HepG2 (cell line): ENCODE data around the gene NOS2. TPM values are rescaled to one million over a fixed set of nuclear protein-coding genes. Genes with fewer than 3 reads are reported as not detected.

Experiments
- ATAC-seq: fragments of 200-7000 bp; cut with Tn5 transposase; 3 replicates; pipeline ENCODE4 v1.9.1; 2020; ENCODE audit warnings: mild to moderate bottlenecking, moderate library complexity
- BruUV-seq: library from RNA; stranded (reverse); fragments of 400-500 nt; replicated peaks from 2 replicates; lab custom pipeline; 2021; lab: Mats Ljungman, UMichigan
- CTCF ChIA-PET: fragments of 300-600 bp; formaldehyde crosslinking; extraction: SDS; loops from one replicate; lab custom pipeline; 2021; ENCODE audit warnings: low total read pairs, inconsistent platforms, low intra/inter-chr PET ratio; lab: Yijun Ruan, JAX
- POLR2A ChIA-PET: fragments of 350-600 bp; sonication (Branson Sonifier 250); formaldehyde crosslinking; loops from one replicate; lab custom pipeline; 2020; ENCODE audit warnings: antibody characterized with exemption, inconsistent platforms; lab: Yijun Ruan, JAX
- DNase-seq: peaks from one replicate; pipeline ENCODE4 v3.0.0-alpha.2; 2015; ENCODE audit warnings: low spot score
- FAIRE-seq: peaks from 3 replicates; lab custom pipeline; 2011; peaks lifted over from hg19 to GRCh38; lab: Jason Lieb, UNC
- H2AFZ ChIP-seq: one replicate; pipeline ENCODE4 v1.6.1; 2011; ENCODE audit warnings: low read length, inconsistent platforms
- H3K27ac ChIP-seq: fragments of 300-600 bp; 3 replicates; pipeline ENCODE4 v1.8.0; 2011; ENCODE audit warnings: mixed run types, mild to moderate bottlenecking, mixed read lengths, low read length, inconsistent platforms; ENCODE audit not compliant: insufficient read depth; ENCODE audit errors: extremely low read length
- H3K27me3 ChIP-seq, 2 experiments: fragments of 200-600 bp in 1 of 2; 2 replicates in 1 of 2; 3 replicates in 1 of 2; pipeline versions ENCODE4 v1.6.0 to v1.8.0; 2011; ENCODE audit warnings: low read length in 2 of 2, mild to moderate bottlenecking in 2 of 2, moderate library complexity in 2 of 2, inconsistent platforms in 1 of 2; ENCODE audit not compliant: insufficient read depth in 2 of 2, control insufficient read depth in 1 of 2
- H3K36me3 ChIP-seq, 2 experiments: fragments of 200-600 bp in 1 of 2; replicated peaks in 1 of 2; 2 replicates in 1 of 2; 3 replicates in 1 of 2; pipeline versions ENCODE4 v1.5.1 to v1.8.0; 2011; ENCODE audit warnings: low read length in 2 of 2, inconsistent platforms in 1 of 2; ENCODE audit not compliant: insufficient read depth in 2 of 2, control insufficient read depth in 1 of 2
- H3K4me1 ChIP-seq: 2 replicates; pipeline ENCODE4 v1.5.1; 2012; ENCODE audit warnings: low read length, inconsistent platforms; ENCODE audit not compliant: insufficient read depth
- H3K4me2 ChIP-seq: 2 replicates; pipeline ENCODE4 v1.6.0; 2011; ENCODE audit warnings: low read depth, low read length, inconsistent platforms
- H3K4me3 ChIP-seq, 3 experiments: fragments of 200-600 bp in 1 of 3; sonication (generic), shearing (Covaris generic) in 1 of 3; replicated peaks in 1 of 3; 2 replicates each; pipeline ENCODE4 v1.5.1; 2011 to 2016; ENCODE audit warnings: low read length in 3 of 3, inconsistent platforms in 2 of 3, low read depth in 2 of 3, mild to moderate bottlenecking in 2 of 3, control low read depth in 1 of 3, mixed read lengths in 1 of 3; ENCODE audit not compliant: insufficient read depth in 1 of 3
- H3K79me2 ChIP-seq: one replicate; pipeline ENCODE4 v1.6.1; 2011; ENCODE audit warnings: low read length, inconsistent platforms; ENCODE audit not compliant: insufficient read depth
- H3K9ac ChIP-seq: 2 replicates; pipeline ENCODE4 v1.6.0; 2011; ENCODE audit warnings: mild to moderate bottlenecking, low read depth, low read length, inconsistent platforms; ENCODE audit not compliant: insufficient read depth
- H3K9me3 ChIP-seq: 2 replicates; pipeline ENCODE4 v1.5.1; 2012; ENCODE audit warnings: mild to moderate bottlenecking, low read length
- H4K20me1 ChIP-seq: 2 replicates; pipeline ENCODE4 v1.6.0; 2011; ENCODE audit warnings: inconsistent platforms, mild to moderate bottlenecking, low read length, moderate library complexity; ENCODE audit not compliant: insufficient read depth
- NCOA5 ChIP-seq: sonication (generic); formaldehyde crosslinking; IDR thresholded peaks from 2 replicates; pipeline ENCODE4 v1.4.0; 2020; ENCODE audit warnings: missing genetic modification reagents
- NFE2 ChIP-seq: sonication (generic); formaldehyde crosslinking; IDR thresholded peaks from 2 replicates; pipeline ENCODE4 v1.4.0; 2020; ENCODE audit warnings: missing genetic modification reagents
- NFE2L2 ChIP-seq: fragments of 150-350 bp; IDR thresholded peaks from 2 replicates; pipeline ENCODE4 v1.6.1; 2014; ENCODE audit warnings: low read length
- PCBP2 ChIP-seq: fragments of 200-400 bp; formaldehyde crosslinking; optimal IDR thresholded peaks from 2 replicates; pipeline ENCODE3; 2018; ENCODE audit warnings: low read length, low read depth; ENCODE audit not compliant: poor library complexity, severe bottlenecking
- PHF5A ChIP-seq: IDR thresholded peaks from one replicate; pipeline ENCODE4 v1.6.1; 2018; ENCODE audit warnings: low read depth, missing genetic modification reagents; ENCODE audit not compliant: unreplicated experiment
- POGZ ChIP-seq: sonication (generic); formaldehyde crosslinking; IDR thresholded peaks from 2 replicates; pipeline ENCODE4 v1.4.0; 2020; ENCODE audit warnings: mild to moderate bottlenecking, missing genetic modification reagents
- RBM22 ChIP-seq: fragments of 200-400 bp; formaldehyde crosslinking; optimal IDR thresholded peaks from 2 replicates; pipeline ENCODE3; 2017; ENCODE audit warnings: mild to moderate bottlenecking, low read length, moderate library complexity
- ZNF709 ChIP-seq: sonication (generic); formaldehyde crosslinking; IDR thresholded peaks from 2 replicates; pipeline ENCODE4 v1.5.0; 2020; ENCODE audit warnings: mild to moderate bottlenecking, missing genetic modification reagents
- WGBS: methylation state at CpG from one replicate; pipeline ENCODE4 v1.1.6; 2017; ENCODE audit warnings: low lambda C conversion rate; 5-methylcytosine and 5-hydroxymethylcytosine counted together
- in situ Hi-C: cut with HindIII; loops from 2 replicates; pipeline ENCODE4 v1.10.0; 2017; ENCODE audit warnings: low pct_unique_long_range_greater_than_20kb; ENCODE audit not compliant: extremely low pct_ligation_motif_present
- intact Hi-C: fragments of 100-400 bp; cut with micrococcal nuclease; formaldehyde crosslinking; loops from one replicate; pipeline ENCODE4 v1.10.0; 2022; ENCODE audit not compliant: unreplicated experiment
- polyA plus RNA-seq, 8 experiments: library from polyadenylated mRNA; depleted of rRNA in 3 of 8; stranded (reverse) in 7 of 8; unstranded in 1 of 8; fragments of >200 nt; fragmentation: Illumina TruSeq in 4 of 8; extraction: Trizol in 4 of 8; gene quantifications; 2 replicates each; pipeline versions ENCODE4 v1.2.1 to v1.2.3, GENCODE V29; 2011 to 2016; ENCODE audit warnings: low read depth in 4 of 8, missing spikeins in 1 of 8, mixed read lengths in 1 of 8; ENCODE audit not compliant: insufficient read depth in 1 of 8
- total RNA-seq, 5 experiments: library from RNA; depleted of rRNA; stranded (reverse); fragments of >200 nt; fragmentation: Illumina TruSeq; extraction: Trizol; gene quantifications; 2 replicates each; pipeline ENCODE4 v1.2.3, GENCODE V29; 2016; ENCODE audit warnings: low read depth in 1 of 5
- TF ChIP-seq, protein P1 (sequence below): sonication (generic); formaldehyde crosslinking; IDR thresholded peaks from 2 replicates; pipeline ENCODE4 v1.4.0; 2020; ENCODE audit warnings: mild to moderate bottlenecking, low read depth, missing genetic modification reagents
- TF ChIP-seq, protein P2 (sequence below): sonication (generic); formaldehyde crosslinking; conservative IDR thresholded peaks from 2 replicates; pipeline ENCODE4 v1.8.1; 2023; ENCODE audit warnings: missing genetic modification reagents

The NOS2 gene
- total and polyA plus RNA-seq, 2 of the 13 experiments (the other 11 are each of a cell fraction or from before 2014, with no cell fraction given): 0.02 TPM; not detected in 1

DNA sequence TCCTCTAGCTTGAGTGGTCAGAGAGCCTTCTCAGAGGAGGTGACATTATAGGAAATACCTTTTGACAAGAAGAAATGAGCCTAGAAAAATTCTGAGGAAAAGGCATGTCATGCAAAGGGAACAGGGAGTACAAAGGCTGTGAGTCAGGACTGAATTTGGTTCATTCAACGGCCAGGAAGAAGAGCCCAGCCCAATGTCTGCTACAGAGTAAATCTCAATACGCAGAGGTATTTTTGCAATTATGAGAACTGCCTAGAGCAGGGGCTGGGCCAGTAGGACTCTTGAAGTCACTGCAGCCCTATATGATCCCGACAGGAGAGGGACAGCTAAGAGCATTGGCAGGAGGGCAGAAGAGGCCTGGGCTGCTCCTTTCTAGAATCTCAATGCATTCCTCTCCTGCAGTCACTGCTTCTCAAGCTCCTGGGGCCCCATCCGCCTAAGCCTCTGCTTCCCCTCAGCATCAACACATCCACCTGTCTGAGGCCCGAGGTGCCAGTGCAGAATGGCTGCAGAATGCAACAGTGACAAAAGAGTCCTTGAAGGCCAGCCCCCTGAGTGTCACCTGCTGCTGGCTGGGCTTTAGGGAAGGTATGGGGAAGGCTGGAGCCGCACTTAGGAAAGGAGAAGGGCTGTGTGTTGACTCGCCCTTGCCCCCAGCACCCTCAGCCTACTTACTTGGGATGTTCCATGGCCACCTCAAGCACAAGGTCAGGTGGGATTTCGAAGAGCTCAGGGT is 20.1 kb downstream of the NOS2 start:
- ATAC-seq: no peak
- DNase-seq: no peak
- H2AFZ ChIP-seq: no peak overlapping the region
- H3K4me2 ChIP-seq: no peak overlapping the region
- BruUV-seq: no TSS peak
- WGBS: 33% methylated on average over 4 of the region's 8 CpGs
- peaks cover 11% of the 10 kb centered on the region; the same call in 1 of the 2 replicates for H3K4me1 ChIP-seq
- POLR2A ChIA-PET: no interaction called here
- H4K20me1 ChIP-seq: no peaks in the 10 kb centered on the region
- no peaks in the 10 kb centered on the region for H3K79me2 ChIP-seq
- in situ Hi-C loops (no loop called here), intact Hi-C loops (no loop called here)
- no peak overlapping the region for H3K27ac ChIP-seq
- CTCF ChIA-PET: no interaction called here
- H3K9ac ChIP-seq: no peak overlapping the region
- H3K9me3 ChIP-seq: no peaks in the 10 kb centered on the region
- no peak overlapping the region for H3K4me3 ChIP-seq
- no peaks in the 10 kb centered on the region; a peak in 2 of 5 replicates for H3K27me3 ChIP-seq
- no peak for TF ChIP-seq PCBP2
- TF ChIP-seq, protein P1, sequence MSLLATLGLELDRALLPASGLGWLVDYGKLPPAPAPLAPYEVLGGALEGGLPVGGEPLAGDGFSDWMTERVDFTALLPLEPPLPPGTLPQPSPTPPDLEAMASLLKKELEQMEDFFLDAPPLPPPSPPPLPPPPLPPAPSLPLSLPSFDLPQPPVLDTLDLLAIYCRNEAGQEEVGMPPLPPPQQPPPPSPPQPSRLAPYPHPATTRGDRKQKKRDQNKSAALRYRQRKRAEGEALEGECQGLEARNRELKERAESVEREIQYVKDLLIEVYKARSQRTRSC (CRISPR knock-in tag): no peak
- H3K36me3 ChIP-seq: no peaks in the 10 kb centered on the region
- FAIRE-seq: no peak

DNA sequence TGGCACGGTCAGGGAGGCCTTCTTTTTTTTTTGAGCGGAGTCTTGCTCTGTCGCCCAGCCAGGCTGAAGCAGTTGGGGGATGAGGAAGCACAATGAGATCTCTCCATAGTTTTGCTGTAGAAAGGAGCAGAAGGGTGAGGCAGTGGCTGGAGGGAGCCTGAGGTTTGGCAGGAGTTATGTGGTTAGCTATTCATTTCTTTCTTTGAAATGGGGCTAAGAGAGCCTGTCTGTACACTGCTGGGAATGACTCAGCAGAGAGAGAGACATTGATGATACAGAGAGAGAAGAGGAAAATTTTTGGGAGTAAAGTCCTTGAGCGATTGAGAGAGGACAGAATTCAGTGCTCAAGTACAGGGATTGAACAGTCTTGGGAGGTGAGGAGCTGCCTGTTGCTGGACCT is 22.1 kb downstream of the NOS2 start:
- FAIRE-seq: no peak
- Histone ChIP-seq H4K20me1 (no peaks in the 10 kb centered on the region), H2AFZ (no peak overlapping the region), H3K27me3 (peaks cover 0 to 4% of the 10 kb centered on the region in 2 experiments; a peak in 2 of 5 replicates), H3K9me3 (no peaks in the 10 kb centered on the region), H3K36me3 (no peaks in the 10 kb centered on the region), H3K27ac (no peak overlapping the region), H3K4me3 (no peak overlapping the region), H3K9ac (no peak overlapping the region)
- BruUV-seq: no TSS peak
- 61% methylated on average over 4 of the region's 4 CpGs for WGBS
- CTCF ChIA-PET: no interaction called here
- intact Hi-C loops: no loop called here
- no peak for DNase-seq
- TF ChIP-seq NFE2L2 (peak; percentile 48; the same call in 1 of the 2 replicates), ZNF709 (no peak), PHF5A (no peak), POGZ (no peak), RBM22 (no peak), NFE2 (CRISPR knock-in tag) (peak; percentile 21; the same call in 1 of the 2 replicates), NCOA5 (CRISPR knock-in tag) (no peak)
- TF ChIP-seq, protein P2, sequence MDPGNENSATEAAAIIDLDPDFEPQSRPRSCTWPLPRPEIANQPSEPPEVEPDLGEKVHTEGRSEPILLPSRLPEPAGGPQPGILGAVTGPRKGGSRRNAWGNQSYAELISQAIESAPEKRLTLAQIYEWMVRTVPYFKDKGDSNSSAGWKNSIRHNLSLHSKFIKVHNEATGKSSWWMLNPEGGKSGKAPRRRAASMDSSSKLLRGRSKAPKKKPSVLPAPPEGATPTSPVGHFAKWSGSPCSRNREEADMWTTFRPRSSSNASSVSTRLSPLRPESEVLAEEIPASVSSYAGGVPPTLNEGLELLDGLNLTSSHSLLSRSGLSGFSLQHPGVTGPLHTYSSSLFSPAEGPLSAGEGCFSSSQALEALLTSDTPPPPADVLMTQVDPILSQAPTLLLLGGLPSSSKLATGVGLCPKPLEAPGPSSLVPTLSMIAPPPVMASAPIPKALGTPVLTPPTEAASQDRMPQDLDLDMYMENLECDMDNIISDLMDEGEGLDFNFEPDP: no peak
- TF ChIP-seq, all 625 proteins: peak for 2
- no peak; the same call in 2 of the 3 replicates for ATAC-seq
- in situ Hi-C loops: loop anchor here (10.0 kb wide), 1 partner anchor 63 kb away; no protein-coding TSS in a partner anchor
- Histone ChIP-seq H3K4me2 (no peak overlapping the region), H3K79me2 (no peaks in the 10 kb centered on the region), H3K4me1 (peaks cover 11% of the 10 kb centered on the region; the same call in 1 of the 2 replicates)
- POLR2A ChIA-PET: no interaction called here
